WI38 (cell line): ENCODE results near the gene RIC1.
"Not testable (repeated sequence)": the region's sequence is repeated elsewhere in the genome, so short reads cannot be mapped to it uniquely, and the experiment has no call there.

ENCODE experiments used
- H3K4me3 ChIP-seq: 2 replicates; pipeline ENCODE4 v1.5.1; 2011; ENCODE audit warnings: low read depth, mild to moderate bottlenecking, control low read depth, low read length
- TF ChIP-seq, protein P1 (sequence below): IDR thresholded peaks from 2 replicates; pipeline ENCODE4 v1.5.1; 2012; ENCODE audit warnings: low read depth, mild to moderate bottlenecking, control low read depth, low read length

The RIC1 gene

DNA sequence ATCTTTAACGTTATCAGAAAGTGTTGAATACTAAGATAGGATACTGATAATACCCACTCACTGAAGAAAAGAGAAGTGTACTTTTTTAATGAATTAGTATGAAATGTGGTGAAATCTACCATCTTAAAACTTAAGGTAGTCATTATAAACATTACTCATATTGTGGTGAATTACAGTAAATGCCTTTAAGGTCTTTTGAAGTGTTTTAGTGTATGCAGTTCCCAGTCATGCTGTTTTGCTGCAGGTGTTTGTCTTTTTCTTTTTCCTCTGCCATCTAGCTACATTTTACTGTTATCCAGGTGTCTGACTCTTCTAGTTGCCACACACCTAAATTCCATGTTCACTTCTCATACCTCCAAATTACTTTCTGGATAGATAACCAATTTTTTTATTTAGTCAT is 131.4 kb downstream of the RIC1 start:
- TF ChIP-seq, protein P1, sequence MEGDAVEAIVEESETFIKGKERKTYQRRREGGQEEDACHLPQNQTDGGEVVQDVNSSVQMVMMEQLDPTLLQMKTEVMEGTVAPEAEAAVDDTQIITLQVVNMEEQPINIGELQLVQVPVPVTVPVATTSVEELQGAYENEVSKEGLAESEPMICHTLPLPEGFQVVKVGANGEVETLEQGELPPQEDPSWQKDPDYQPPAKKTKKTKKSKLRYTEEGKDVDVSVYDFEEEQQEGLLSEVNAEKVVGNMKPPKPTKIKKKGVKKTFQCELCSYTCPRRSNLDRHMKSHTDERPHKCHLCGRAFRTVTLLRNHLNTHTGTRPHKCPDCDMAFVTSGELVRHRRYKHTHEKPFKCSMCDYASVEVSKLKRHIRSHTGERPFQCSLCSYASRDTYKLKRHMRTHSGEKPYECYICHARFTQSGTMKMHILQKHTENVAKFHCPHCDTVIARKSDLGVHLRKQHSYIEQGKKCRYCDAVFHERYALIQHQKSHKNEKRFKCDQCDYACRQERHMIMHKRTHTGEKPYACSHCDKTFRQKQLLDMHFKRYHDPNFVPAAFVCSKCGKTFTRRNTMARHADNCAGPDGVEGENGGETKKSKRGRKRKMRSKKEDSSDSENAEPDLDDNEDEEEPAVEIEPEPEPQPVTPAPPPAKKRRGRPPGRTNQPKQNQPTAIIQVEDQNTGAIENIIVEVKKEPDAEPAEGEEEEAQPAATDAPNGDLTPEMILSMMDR = no peak
- no peak overlapping the region for H3K4me3 ChIP-seq

DNA sequence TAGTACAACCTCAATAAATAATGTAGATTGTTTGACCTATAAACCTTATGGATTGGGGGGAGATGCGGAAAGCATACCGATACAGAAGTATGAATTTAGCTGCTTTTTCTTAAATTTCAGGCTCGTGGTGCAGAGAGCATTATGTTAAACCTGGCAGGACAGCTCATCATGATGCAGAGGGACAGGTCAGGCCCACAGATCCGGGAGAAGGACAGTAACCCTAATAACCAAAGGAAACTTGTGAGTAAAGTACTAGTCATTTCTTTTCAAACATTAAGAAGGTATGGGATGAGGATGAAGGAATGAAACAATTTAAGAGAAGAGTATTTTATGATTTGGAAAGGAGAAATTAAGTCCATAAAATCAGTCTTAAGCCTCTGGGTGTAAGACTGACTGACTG is 133.5 kb downstream of the RIC1 start:
- no peak overlapping the region for H3K4me3 ChIP-seq
- TF ChIP-seq, protein P1 = no peak

DNA sequence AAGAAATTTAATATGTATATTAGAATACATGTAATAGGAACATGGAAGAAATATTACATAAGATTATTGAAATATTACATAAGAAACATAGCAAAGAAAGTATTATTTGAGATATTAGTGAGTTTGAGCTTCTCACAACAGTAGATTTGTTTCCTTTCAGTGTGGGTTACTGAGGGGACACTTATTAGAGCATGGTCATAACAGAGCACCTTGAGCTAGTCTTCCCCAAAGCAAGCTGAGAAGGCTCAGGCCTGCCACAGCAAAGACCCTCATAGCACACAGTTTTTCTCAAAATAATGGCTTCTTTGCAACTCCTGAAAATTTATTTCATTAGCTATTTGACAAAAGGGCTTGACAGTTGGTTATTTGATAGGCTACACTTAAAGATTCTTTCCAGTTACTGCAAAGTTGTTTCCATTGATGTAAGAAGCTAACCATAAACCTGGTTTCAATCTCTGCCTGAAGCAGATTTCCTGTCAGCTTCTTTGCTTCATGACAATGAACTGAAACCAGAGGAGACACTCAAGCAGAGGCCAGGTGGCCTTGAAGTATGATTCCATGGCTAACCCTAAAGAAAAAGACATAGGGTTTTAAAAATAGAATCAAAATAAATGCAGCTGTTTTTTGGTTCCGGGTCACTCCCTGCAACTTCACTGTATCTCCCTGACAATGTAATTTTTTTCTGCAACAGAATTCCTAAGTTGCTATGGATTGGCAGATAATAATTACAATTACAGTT is 135.4 kb downstream of the RIC1 start:
- TF ChIP-seq, protein P1 = no peak
- no peak overlapping the region for H3K4me3 ChIP-seq

- TF ChIP-seq, protein P1 = no peak
- H3K4me3 ChIP-seq = no peak overlapping the region
These were observed 139.3 kb downstream of the RIC1 start for GRCh38 chr9:5767968-5768932.

- TF ChIP-seq, protein P1 = 0 out of 2 replicates have a peak, but pooled peaks have one; percentile 4
- no peak overlapping the region for H3K4me3 ChIP-seq
These were observed 144.6 kb downstream of the RIC1 start for GRCh38 chr9:5773324-5773999.

- TF ChIP-seq, protein P1 = no peak
- no peak overlapping the region for H3K4me3 ChIP-seq
These were observed 149.9 kb downstream of the RIC1 start for GRCh38 chr9:5778805-5779204.

DNA sequence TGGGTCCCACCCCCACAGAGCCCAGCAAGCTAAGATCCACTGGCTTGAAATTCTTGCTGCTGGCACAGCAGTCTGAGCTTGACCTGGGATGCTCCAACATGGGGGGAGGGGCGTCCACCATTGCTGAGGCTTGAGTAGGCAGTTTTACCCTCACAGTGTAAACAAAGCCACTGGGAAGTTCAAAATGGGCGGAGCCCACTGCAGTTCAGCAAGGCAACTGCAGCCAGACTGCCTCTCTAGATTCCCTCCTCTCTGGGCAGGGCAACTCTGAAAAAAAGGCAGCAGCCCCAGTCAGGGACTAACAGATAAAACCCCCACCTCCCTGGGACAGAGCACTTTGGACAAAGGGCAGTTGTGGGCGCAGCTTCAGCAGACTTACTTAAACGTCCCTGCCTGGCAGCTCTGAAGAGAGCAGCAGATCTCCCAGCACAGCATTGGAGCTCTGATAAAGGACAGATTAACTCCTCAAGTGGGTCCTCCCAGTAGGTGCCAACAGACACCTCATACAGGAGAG is 150.9 kb downstream of the RIC1 start:
- H3K4me3 ChIP-seq = not testable (repeated sequence)

GRCh38 chr9:5783420-5783819 is 154.5 kb downstream of the RIC1 start:
- H3K4me3 ChIP-seq = not testable (repeated sequence)
